Measurements from ENCODE around the gene ZNF135.

Gene ZNF135

GRCh38 chr19:58040751-58041525 lies 18.1 kb upstream of the ZNF135 start:
- TF ChIP-seq ZNF518A (tag by site-specific recombination; conservative IDR thresholded peaks at IDR 0.05; ENCODE audit: low read depth) (no peak), ZNF280D (tag by site-specific recombination; IDR thresholded peaks at IDR 0.05) (no peak), ZNF266 (tag by site-specific recombination; IDR thresholded peaks at IDR 0.05; ENCODE audit: low read depth) (no peak), ZNF202 (tag by site-specific recombination; IDR thresholded peaks at IDR 0.05; ENCODE audit: borderline replicate concordance) (no peak), ZSCAN23 (tag by site-specific recombination; IDR thresholded peaks at IDR 0.05) (no peak)
- no peak overlapping the region for H3K27ac ChIP-seq (ENCODE audit: extremely low read depth, low read depth, low read length)
- no peaks in the 10 kb centered on the region for H3K9me3 ChIP-seq (ENCODE audit: control insufficient read depth, insufficient read depth, low read depth, low read length)
- ChIA-PET CTCF (interaction anchor here (0.5 kb wide), 1 partner anchor 9 kb away, joined by 3 read pairs; no protein-coding TSS in a partner anchor), POLR2A (no interaction called here)
- no peaks in the 10 kb centered on the region for H3K36me3 ChIP-seq (ENCODE audit: control insufficient read depth in 2 of 2, insufficient read depth in 1 of 2, low read length in 2 of 2)
- no peaks in the 10 kb centered on the region for H3K4me1 ChIP-seq (ENCODE audit: control insufficient read depth, insufficient read depth, low read length)
- H3K4me3 ChIP-seq (ENCODE audit: low read depth, low read length), result no peak overlapping the region

GRCh38 chr19:58042495-58043340 lies 16.4 kb upstream of the ZNF135 start:
- Histone ChIP-seq H3K36me3 (ENCODE audit: control insufficient read depth in 2 of 2, insufficient read depth in 1 of 2, low read length in 2 of 2) (no peaks in the 10 kb centered on the region), H3K4me3 (ENCODE audit: low read depth, low read length) (no peak overlapping the region), H3K27ac (ENCODE audit: extremely low read depth, low read depth, low read length) (no peak overlapping the region), H3K9me3 (ENCODE audit: control insufficient read depth, insufficient read depth, low read depth, low read length) (no peaks in the 10 kb centered on the region), H3K4me1 (ENCODE audit: control insufficient read depth, insufficient read depth, low read length) (no peaks in the 10 kb centered on the region)
- ChIA-PET CTCF (interaction anchor here (0.7 to 1.1 kb wide), 2 partner anchors 23 to 36 kb away, joined by 3 read pairs; no protein-coding TSS in a partner anchor), POLR2A (no interaction called here)
- no peak for TF ChIP-seq KLF17 (tag by site-specific recombination; IDR thresholded peaks at IDR 0.05)

DNA sequence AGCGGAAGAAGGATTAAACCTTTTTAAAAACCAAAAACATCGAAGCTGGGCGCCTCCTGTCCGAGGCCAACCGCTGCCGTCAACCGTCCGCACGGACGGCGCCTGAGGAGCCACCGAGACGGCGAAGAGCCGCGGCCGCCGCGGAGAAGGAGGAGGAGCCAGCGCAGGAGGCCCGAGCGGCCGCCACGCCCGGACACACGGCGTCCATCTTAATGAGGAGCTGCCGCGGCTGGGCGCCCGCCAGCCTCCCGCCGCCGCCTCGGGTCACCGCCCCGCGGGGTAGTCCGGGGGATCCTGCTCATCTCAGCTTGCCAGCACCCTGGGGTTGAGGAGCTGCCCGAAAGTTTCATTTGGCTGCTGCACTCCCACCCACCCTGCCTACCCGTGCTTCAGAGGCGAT lies 14.7 kb upstream of the ZNF135 start:
- POLR2A ChIA-PET, result no interaction called here
- CTCF ChIA-PET, result no interaction called here
- no peak overlapping the region for H3K27ac ChIP-seq (ENCODE audit: extremely low read depth, low read depth, low read length)
- no peak overlapping the region for H3K4me3 ChIP-seq (ENCODE audit: low read depth, low read length)
- no peaks in the 10 kb centered on the region for H3K9me3 ChIP-seq (ENCODE audit: control insufficient read depth, insufficient read depth, low read depth, low read length)
- H3K4me1 ChIP-seq (ENCODE audit: control insufficient read depth, insufficient read depth, low read length), result no peaks in the 10 kb centered on the region
- no peaks in the 10 kb centered on the region for H3K36me3 ChIP-seq (ENCODE audit: control insufficient read depth in 2 of 2, insufficient read depth in 1 of 2, low read length in 2 of 2)
- TF ChIP-seq OSR2 (tag by site-specific recombination; IDR thresholded peaks at IDR 0.05), result no peak
- no peak for TF ChIP-seq PRDM4 (tag by site-specific recombination; IDR thresholded peaks at IDR 0.05)
- TF ChIP-seq, protein P1, sequence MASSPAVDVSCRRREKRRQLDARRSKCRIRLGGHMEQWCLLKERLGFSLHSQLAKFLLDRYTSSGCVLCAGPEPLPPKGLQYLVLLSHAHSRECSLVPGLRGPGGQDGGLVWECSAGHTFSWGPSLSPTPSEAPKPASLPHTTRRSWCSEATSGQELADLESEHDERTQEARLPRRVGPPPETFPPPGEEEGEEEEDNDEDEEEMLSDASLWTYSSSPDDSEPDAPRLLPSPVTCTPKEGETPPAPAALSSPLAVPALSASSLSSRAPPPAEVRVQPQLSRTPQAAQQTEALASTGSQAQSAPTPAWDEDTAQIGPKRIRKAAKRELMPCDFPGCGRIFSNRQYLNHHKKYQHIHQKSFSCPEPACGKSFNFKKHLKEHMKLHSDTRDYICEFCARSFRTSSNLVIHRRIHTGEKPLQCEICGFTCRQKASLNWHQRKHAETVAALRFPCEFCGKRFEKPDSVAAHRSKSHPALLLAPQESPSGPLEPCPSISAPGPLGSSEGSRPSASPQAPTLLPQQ (tag by site-specific recombination; IDR thresholded peaks at IDR 0.05), result no peak
- TF ChIP-seq ZSCAN30 (tag by site-specific recombination; IDR thresholded peaks at IDR 0.05), result no peak
- no peak for TF ChIP-seq YY2 (tag by site-specific recombination; IDR thresholded peaks at IDR 0.05)
- TF ChIP-seq KLF8 (tag by site-specific recombination; IDR thresholded peaks at IDR 0.05), result no peak
- TF ChIP-seq ZNF274 (IDR thresholded peaks at IDR 0.05; ENCODE audit: low read length), result no peak
- TF ChIP-seq ZNF274 (tag by site-specific recombination; IDR thresholded peaks at IDR 0.05; ENCODE audit: borderline replicate concordance), result no peak

Data from HEK293 (cell line).